Measurements from ENCODE around the gene CTH. TPM values are rescaled to one million over a fixed set of nuclear protein-coding genes. Genes with fewer than 3 reads are reported as not detected.

The CTH gene
- total RNA-seq, 1 experiment from 2014 or later: 13.2 TPM

- DNase-seq (no peak), ATAC-seq (peak; percentile 47; the same call in 1 of the 2 replicates)
- no peak for TF ChIP-seq EZH2phosphoT487 (IDR thresholded peaks at IDR 0.05; ENCODE audit: borderline replicate concordance, low read length)
- no peak for TF ChIP-seq EZH2 (IDR thresholded peaks at IDR 0.05; ENCODE audit: low read length, unreplicated experiment)
- no peak for TF ChIP-seq CTCF (conservative IDR thresholded peaks at IDR 0.05; ENCODE audit: low read depth, low read length)
- Histone ChIP-seq H2AFZ (ENCODE audit: low read length) (peak overlapping the region; percentile 10; the same call in 1 of the 2 replicates), H3K27me3 (ENCODE audit: low read length) (no peaks in the 10 kb centered on the region), H3K79me2 (ENCODE audit: low read length) (no peaks in the 10 kb centered on the region), H3K4me3 (ENCODE audit: low read length) (no peak overlapping the region), H3K9me2 (replicated peaks; ENCODE audit: low read length) (no peaks in the 10 kb centered on the region), H3K4me1 (ENCODE audit: insufficient read depth, low read length) (peaks cover 20% of the 10 kb centered on the region), H3K27ac (ENCODE audit: low read length) (peak overlapping the region; percentile 12), H3K36me3 (ENCODE audit: low read depth, low read length) (no peaks in the 10 kb centered on the region), H3K9ac (ENCODE audit: low read length) (no peak overlapping the region), H3F3A (ENCODE audit: low read length, unreplicated experiment) (no peaks in the 10 kb centered on the region), H4K20me1 (ENCODE audit: low read length) (no peaks in the 10 kb centered on the region), H3K4me2 (ENCODE audit: low read length) (peak overlapping the region; percentile 12), H3K9me3 (ENCODE audit: low read length) (no peaks in the 10 kb centered on the region)
- no TSS peak for BruUV-seq (replicated peaks)
- intact Hi-C loops (cut with micrococcal nuclease): no loop called here
- ChIA-PET POLR2A (ENCODE audit: unreplicated experiment) (no interaction called here), CTCF (interaction anchor here (0.6 to 0.9 kb wide), 2 partner anchors 18 to 96 kb away, joined by 3 to 5 read pairs; no protein-coding TSS in a partner anchor)
Observed at GRCh38 chr1:70487459-70487815, 76.4 kb downstream of the CTH start.

GRCh38 chr1:70487910-70488665 lies 77.0 kb downstream of the CTH start:
- BruUV-seq (replicated peaks): no TSS peak
- Histone ChIP-seq H3K36me3 (ENCODE audit: low read depth, low read length) (no peaks in the 10 kb centered on the region), H4K20me1 (ENCODE audit: low read length) (no peaks in the 10 kb centered on the region), H3K79me2 (ENCODE audit: low read length) (no peaks in the 10 kb centered on the region), H3K9ac (ENCODE audit: low read length) (no peak overlapping the region), H3F3A (ENCODE audit: low read length, unreplicated experiment) (no peaks in the 10 kb centered on the region), H3K4me1 (ENCODE audit: insufficient read depth, low read length) (peaks cover 20% of the 10 kb centered on the region), H3K4me3 (ENCODE audit: low read length) (no peak overlapping the region), H2AFZ (ENCODE audit: low read length) (peak overlapping the region; percentile 10; the same call in 1 of the 2 replicates), H3K27ac (ENCODE audit: low read length) (0 out of 2 replicates have a peak overlapping the region, but pooled peaks have one; percentile 12), H3K27me3 (ENCODE audit: low read length) (no peaks in the 10 kb centered on the region), H3K4me2 (ENCODE audit: low read length) (peak overlapping the region; percentile 12; the same call in 1 of the 2 replicates), H3K9me2 (replicated peaks; ENCODE audit: low read length) (no peaks in the 10 kb centered on the region), H3K9me3 (ENCODE audit: low read length) (no peaks in the 10 kb centered on the region)
- CTCF ChIA-PET: interaction anchor here (0.9 kb wide), 1 partner anchor 17 kb away, joined by 5 read pairs; no protein-coding TSS in a partner anchor
- intact Hi-C loops (cut with micrococcal nuclease): loop anchor here (1.0 kb wide), 1 partner anchor 355 kb away; no protein-coding TSS in a partner anchor
- TF ChIP-seq CTCF (conservative IDR thresholded peaks at IDR 0.05; ENCODE audit: low read depth, low read length): peak; percentile 91
- no peak for TF ChIP-seq EZH2 (IDR thresholded peaks at IDR 0.05; ENCODE audit: low read length, unreplicated experiment)
- no peak for TF ChIP-seq EZH2phosphoT487 (IDR thresholded peaks at IDR 0.05; ENCODE audit: borderline replicate concordance, low read length)
- POLR2A ChIA-PET (ENCODE audit: unreplicated experiment): no interaction called here
- ATAC-seq: peak; percentile 58
- peak; percentile 73 for DNase-seq

Other genes starting within 250 kb of the CTH start
- gene LRRC40, start 205.7 kb upstream of the CTH start, total RNA-seq (2014; rRNA removed): 17.9 and 18.4 TPM in 2 replicates
- gene SRSF11, start 189.9 kb upstream of the CTH start, total RNA-seq (2014; rRNA removed): 98.7 and 112 TPM in 2 replicates
- 38.0 and 41.5 TPM in 2 replicates for gene ANKRD13C, start 56.5 kb upstream of the CTH start, total RNA-seq (2014; rRNA removed)

All from PC-3 (cell line).